GM12891 (cell line): ENCODE results near the gene RYR1.

Source experiments
- POLR2A ChIP-seq: IDR thresholded peaks from 2 replicates; pipeline ENCODE4 v1.6.1; 2011; ENCODE audit warnings: low read depth, low read length, control low read depth
- TAF1 ChIP-seq: IDR thresholded peaks from 2 replicates; pipeline ENCODE4 v1.6.1; 2011; ENCODE audit warnings: low read depth, low read length, control low read depth

GRCh38 chr19:38422438-38422837 lies 11.1 kb upstream of the RYR1 start:
- no peak for TF ChIP-seq POLR2A
- no peak for TF ChIP-seq TAF1
